Prostate gland (tissue), 2 donors: ENCODE data around the gene EPO. TPM values are rescaled to one million over a fixed set of nuclear protein-coding genes. Genes with fewer than 3 reads are reported as not detected.

Source experiments
- DNase-seq: peaks from one replicate; pipeline ENCODE4 v3.0.0-alpha.2; 2019; ENCODE audit warnings: low spot score
- H3K27ac ChIP-seq, 2 donors: fragments of 200-600 bp; sonication (generic); 2 replicates each; pipeline ENCODE4 v1.5.1; 2017 to 2019
- H3K27me3 ChIP-seq: fragments of 200-600 bp; sonication (generic); replicated peaks from 2 replicates; pipeline ENCODE4 v1.5.1; 2019; ENCODE audit not compliant: insufficient read depth
- H3K36me3 ChIP-seq, 2 donors: fragments of 200-600 bp; sonication (generic); 1 replicate in 1 of 2; 2 replicates in 1 of 2; pipeline versions ENCODE4 v1.5.1 to v1.8.1; 2017 to 2019
- H3K4me1 ChIP-seq: fragments of 200-600 bp; sonication (generic); replicated peaks from 2 replicates; pipeline ENCODE4 v1.5.1; 2019
- H3K4me3 ChIP-seq, 2 donors: fragments of 200-600 bp; sonication (generic); 2 replicates each; pipeline ENCODE4 v1.5.1; 2017 to 2019
- H3K9me3 ChIP-seq: fragments of 200-600 bp; sonication (generic); 2 replicates; pipeline ENCODE4 v1.5.1; 2017
- POLR2A ChIP-seq: fragments of 450-650 bp; IDR thresholded peaks from one replicate; pipeline ENCODE4 v1.6.1; 2016; ENCODE audit warnings: antibody characterized with exemption, mild to moderate bottlenecking
- POLR2AphosphoS5 ChIP-seq: sonication (generic); formaldehyde crosslinking; IDR thresholded peaks from one replicate; pipeline ENCODE4 v1.6.1; 2017; ENCODE audit warnings: antibody characterized with exemption
- WGBS: methylation state at CpG from one replicate; pipeline ENCODE4 v1.1.5; 2018; 5-methylcytosine and 5-hydroxymethylcytosine counted together
- intact Hi-C: fragments of 100-400 bp; cut with DNase I; formaldehyde crosslinking; loops from one replicate; pipeline ENCODE4 v1.14.2; 2022
- total RNA-seq, 2 donors: library from RNA; depleted of rRNA; stranded (reverse); fragments of >200 nt; gene quantifications; one replicate each; pipeline ENCODE4 v1.1.0, GENCODE V29; 2016
- TF ChIP-seq, protein P1 (sequence below), 4 experiments: fragments of 200-600 bp in 2 of 4; fragments of 450-650 bp in 2 of 4; sonication (generic) in 2 of 4; IDR thresholded peaks; 1 replicate in 3 of 4; 2 replicates in 1 of 4; pipeline ENCODE4 v1.5.1; 2016 to 2019; ENCODE audit warnings: antibody characterized with exemption in 4 of 4, mild to moderate bottlenecking in 2 of 4, moderate library complexity in 2 of 4

The EPO gene
- total RNA-seq, 2 donors from 2014 or later = 1.6 TPM; not detected in 1

DNA sequence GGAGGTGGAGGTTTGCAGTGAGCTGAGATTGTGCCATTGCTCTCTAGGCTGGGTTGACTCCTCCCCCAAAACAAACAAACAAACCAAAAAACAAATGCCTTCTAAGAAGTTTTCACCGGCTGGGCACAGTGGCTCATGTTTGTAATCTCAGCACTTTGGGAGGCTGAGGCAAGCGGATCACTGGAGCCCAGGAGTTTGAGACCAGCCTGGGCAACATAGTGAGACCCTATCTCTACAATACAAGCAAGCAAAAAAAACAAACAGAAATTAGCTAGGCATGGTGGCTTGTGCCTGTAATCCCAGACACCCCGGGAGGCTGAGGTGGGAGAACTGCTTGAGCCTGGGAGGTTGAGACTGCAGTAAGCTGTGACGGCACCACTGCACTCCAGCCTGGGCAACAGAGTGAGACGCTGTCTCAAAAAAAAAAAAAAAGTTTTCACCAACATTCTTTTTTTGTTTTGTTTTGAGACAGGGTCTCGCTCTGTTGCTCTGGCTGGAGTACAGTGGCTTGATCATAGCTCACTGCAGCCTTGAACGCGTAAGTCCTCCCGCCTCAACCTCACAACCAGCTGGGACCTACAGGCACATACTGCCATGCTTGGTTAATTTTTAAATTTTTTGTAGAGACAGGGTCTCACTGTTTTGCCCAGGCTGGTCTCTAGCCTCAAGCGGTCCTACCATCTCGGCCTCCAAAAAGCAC is 11.8 kb downstream of the EPO start:
- Histone ChIP-seq H3K9me3 (no peaks in the 10 kb centered on the region), H3K27ac (no peak overlapping the region), H3K27me3 (no peaks in the 10 kb centered on the region), H3K4me1 (no peaks in the 10 kb centered on the region), H3K36me3 (no peaks in the 10 kb centered on the region), H3K4me3 (no peak overlapping the region)
- intact Hi-C loops = no loop called here
- TF ChIP-seq POLR2AphosphoS5 = no peak
- TF ChIP-seq, protein P1, sequence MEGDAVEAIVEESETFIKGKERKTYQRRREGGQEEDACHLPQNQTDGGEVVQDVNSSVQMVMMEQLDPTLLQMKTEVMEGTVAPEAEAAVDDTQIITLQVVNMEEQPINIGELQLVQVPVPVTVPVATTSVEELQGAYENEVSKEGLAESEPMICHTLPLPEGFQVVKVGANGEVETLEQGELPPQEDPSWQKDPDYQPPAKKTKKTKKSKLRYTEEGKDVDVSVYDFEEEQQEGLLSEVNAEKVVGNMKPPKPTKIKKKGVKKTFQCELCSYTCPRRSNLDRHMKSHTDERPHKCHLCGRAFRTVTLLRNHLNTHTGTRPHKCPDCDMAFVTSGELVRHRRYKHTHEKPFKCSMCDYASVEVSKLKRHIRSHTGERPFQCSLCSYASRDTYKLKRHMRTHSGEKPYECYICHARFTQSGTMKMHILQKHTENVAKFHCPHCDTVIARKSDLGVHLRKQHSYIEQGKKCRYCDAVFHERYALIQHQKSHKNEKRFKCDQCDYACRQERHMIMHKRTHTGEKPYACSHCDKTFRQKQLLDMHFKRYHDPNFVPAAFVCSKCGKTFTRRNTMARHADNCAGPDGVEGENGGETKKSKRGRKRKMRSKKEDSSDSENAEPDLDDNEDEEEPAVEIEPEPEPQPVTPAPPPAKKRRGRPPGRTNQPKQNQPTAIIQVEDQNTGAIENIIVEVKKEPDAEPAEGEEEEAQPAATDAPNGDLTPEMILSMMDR (IDR thresholded peaks at IDR 0.05) = no peak
- TF ChIP-seq POLR2A = no peak
- no peak for DNase-seq
- 83% methylated on average over 11 of the region's 11 CpGs for WGBS

DNA sequence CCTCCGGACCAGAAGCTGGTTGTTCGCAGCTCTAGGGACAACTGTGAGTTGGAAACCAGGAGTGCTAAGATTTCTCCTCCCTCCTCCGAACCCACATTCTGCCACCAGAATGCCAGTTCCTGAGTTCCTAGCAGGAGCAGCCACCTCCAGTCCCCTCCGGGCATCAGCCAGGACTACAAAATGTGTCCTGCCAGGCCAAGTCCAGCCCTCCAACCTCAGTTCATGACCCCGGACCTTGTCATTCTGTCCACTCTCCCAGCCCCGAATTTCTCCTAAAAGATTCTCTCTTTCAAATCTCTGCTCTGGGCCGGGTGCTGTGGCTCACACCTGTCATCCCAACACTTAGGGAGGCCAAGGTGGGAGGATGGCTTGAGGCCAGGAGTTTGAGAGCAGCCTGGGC is 15.5 kb downstream of the EPO start:
- intact Hi-C loops = no loop called here
- Histone ChIP-seq H3K4me3 (no peak overlapping the region), H3K4me1 (no peaks in the 10 kb centered on the region), H3K27me3 (no peaks in the 10 kb centered on the region), H3K9me3 (no peaks in the 10 kb centered on the region), H3K36me3 (no peaks in the 10 kb centered on the region), H3K27ac (no peak overlapping the region)
- WGBS = 84% methylated on average over 7 of the region's 7 CpGs
- no peak for DNase-seq
- TF ChIP-seq POLR2A = no peak
- TF ChIP-seq, protein P1 (IDR thresholded peaks at IDR 0.05) = no peak
- TF ChIP-seq POLR2AphosphoS5 = no peak

DNA sequence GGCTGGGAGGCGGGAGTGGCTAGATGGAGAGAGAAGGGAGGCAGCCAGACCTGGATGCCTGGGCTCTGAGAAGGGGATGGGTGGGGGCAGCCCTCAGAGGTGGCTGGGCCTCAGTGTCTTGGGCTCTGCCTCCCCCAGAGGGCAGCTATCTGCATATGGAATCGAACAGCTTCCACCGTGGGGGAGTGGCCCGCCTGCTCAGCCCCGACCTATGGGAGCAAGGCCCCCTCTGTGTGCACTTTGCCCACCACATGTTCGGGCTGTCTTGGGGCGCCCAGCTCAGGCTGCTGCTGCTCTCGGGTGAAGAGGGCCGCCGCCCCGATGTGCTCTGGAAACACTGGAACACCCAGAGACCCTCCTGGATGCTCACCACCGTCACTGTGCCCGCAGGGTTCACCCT is 16.4 kb downstream of the EPO start:
- no peak overlapping the region for H3K4me3 ChIP-seq
- TF ChIP-seq, protein P1 (IDR thresholded peaks at IDR 0.05) = no peak
- TF ChIP-seq POLR2AphosphoS5 (no peak), POLR2A (no peak)
- H3K27me3 ChIP-seq = no peaks in the 10 kb centered on the region
- no peaks in the 10 kb centered on the region for H3K36me3 ChIP-seq
- WGBS = 81% methylated on average over 12 of the region's 13 CpGs
- no peak overlapping the region for H3K27ac ChIP-seq
- no peak for DNase-seq
- H3K9me3 ChIP-seq = no peaks in the 10 kb centered on the region
- intact Hi-C loops = no loop called here
- no peaks in the 10 kb centered on the region for H3K4me1 ChIP-seq

DNA sequence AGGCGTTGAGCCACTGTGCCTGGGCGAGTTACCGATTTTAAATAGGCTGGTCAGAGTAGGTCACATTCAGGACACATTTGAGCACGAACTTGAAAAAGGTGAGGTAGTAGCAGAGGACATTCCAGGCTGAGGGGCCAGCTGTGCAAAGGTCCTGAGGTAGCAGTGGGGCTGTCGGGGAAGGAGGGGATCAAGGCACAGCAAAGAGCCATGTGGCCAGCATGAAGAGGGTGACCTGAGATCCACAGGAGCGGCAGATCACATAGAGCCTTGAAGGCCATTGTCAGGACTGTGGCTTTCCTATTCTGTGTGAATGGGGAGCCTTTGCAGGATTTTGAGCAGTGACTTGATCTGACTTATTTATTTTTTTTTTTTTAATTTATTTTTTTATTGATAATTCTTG is 19.7 kb downstream of the EPO start:
- Histone ChIP-seq H3K4me3 (no peak overlapping the region), H3K27me3 (no peaks in the 10 kb centered on the region), H3K4me1 (no peaks in the 10 kb centered on the region), H3K36me3 (no peaks in the 10 kb centered on the region), H3K9me3 (no peaks in the 10 kb centered on the region), H3K27ac (no peak overlapping the region)
- no peak for DNase-seq
- TF ChIP-seq, protein P1 (IDR thresholded peaks at IDR 0.05) = no peak
- TF ChIP-seq POLR2AphosphoS5 (no peak), POLR2A (no peak)
- intact Hi-C loops = no loop called here
- WGBS = 100% methylated on average over 2 of the region's 6 CpGs

DNA sequence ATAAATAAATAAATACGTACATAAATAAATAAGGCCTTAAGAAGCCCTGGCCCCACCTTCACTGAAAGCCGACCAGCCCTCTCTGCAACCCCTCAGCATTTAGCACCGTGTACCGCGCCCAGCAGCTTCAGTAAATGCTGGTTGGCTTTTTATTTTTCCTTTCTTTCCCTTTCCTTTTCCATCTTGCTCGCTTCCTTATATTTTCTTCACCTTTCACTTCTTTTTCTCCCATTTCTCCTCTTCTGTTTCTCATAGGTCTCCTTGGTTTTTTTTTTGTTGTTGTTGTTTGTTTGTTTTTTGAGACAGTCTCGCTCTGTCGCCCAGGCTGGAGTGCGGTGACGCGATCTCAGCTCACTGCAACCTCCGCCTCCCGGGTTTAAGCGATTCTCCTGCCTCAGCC is 24.3 kb downstream of the EPO start:
- WGBS = 87% methylated on average over 14 of the region's 14 CpGs
- H3K27ac ChIP-seq = no peak overlapping the region
- H3K36me3 ChIP-seq = no peaks in the 10 kb centered on the region
- no peaks in the 10 kb centered on the region for H3K27me3 ChIP-seq
- DNase-seq = no peak
- TF ChIP-seq, protein P1 (IDR thresholded peaks at IDR 0.05) = no peak
- TF ChIP-seq POLR2AphosphoS5 = no peak
- intact Hi-C loops = no loop called here
- no peaks in the 10 kb centered on the region for H3K4me1 ChIP-seq
- H3K4me3 ChIP-seq = no peak overlapping the region
- no peaks in the 10 kb centered on the region for H3K9me3 ChIP-seq
